ENCODE data around the gene DLG2. TPM values are rescaled to one million over a fixed set of nuclear protein-coding genes. Genes with fewer than 3 reads are reported as not detected.

Gene DLG2
- total RNA-seq, 4 donors from 2014 or later, result 6.5 to 14.6 (median 7.2) TPM

DNA sequence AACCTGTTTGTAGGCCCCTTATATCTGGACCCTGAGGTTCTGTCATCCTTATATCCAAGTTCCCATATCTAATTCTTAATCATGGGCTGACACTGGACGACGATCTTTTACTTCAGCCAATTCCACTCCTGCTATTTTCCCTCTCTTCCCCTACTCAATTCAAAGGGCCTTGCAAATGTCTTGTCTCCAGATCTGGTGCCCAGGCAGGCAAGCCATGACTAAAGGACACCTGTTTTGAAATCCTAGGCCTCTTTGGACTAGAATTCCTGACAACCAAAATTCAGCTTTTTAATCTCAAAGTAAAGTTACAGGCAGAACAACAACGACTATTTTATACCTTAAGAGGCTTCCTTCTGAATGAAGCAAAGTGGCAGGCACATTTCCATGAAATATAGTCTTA is 963.4 kb downstream of the DLG2 start:
- 85 to 87% methylated on average over 3 of the region's 3 CpGs for WGBS, 2 donors
- Histone ChIP-seq H3K27ac (no peak overlapping the region), H3K36me3 (no peaks in the 10 kb centered on the region), H3K4me1 (no peaks in the 10 kb centered on the region), H3K4me3 (no peak overlapping the region), H3K27me3 (no peaks in the 10 kb centered on the region), H3K9me3 (no peaks in the 10 kb centered on the region)
- no peak for DNase-seq (ENCODE audit: low spot score in 2 of 2)
- TF ChIP-seq POLR2A (IDR thresholded peaks at IDR 0.05) (no peak), EP300 (IDR thresholded peaks at IDR 0.05) (no peak)
- TF ChIP-seq, protein P1, sequence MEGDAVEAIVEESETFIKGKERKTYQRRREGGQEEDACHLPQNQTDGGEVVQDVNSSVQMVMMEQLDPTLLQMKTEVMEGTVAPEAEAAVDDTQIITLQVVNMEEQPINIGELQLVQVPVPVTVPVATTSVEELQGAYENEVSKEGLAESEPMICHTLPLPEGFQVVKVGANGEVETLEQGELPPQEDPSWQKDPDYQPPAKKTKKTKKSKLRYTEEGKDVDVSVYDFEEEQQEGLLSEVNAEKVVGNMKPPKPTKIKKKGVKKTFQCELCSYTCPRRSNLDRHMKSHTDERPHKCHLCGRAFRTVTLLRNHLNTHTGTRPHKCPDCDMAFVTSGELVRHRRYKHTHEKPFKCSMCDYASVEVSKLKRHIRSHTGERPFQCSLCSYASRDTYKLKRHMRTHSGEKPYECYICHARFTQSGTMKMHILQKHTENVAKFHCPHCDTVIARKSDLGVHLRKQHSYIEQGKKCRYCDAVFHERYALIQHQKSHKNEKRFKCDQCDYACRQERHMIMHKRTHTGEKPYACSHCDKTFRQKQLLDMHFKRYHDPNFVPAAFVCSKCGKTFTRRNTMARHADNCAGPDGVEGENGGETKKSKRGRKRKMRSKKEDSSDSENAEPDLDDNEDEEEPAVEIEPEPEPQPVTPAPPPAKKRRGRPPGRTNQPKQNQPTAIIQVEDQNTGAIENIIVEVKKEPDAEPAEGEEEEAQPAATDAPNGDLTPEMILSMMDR (IDR thresholded peaks at IDR 0.05), result no peak

GRCh38 chr11:84660257-84660977 is 966.7 kb downstream of the DLG2 start:
- Histone ChIP-seq H3K4me3 (no peak overlapping the region), H3K36me3 (no peaks in the 10 kb centered on the region), H3K27ac (no peak overlapping the region), H3K27me3 (no peaks in the 10 kb centered on the region), H3K4me1 (no peaks in the 10 kb centered on the region), H3K9me3 (no peaks in the 10 kb centered on the region)
- WGBS, 2 donors, result 98 to 99% methylated on average over 3 of the region's 3 CpGs
- TF ChIP-seq POLR2A (IDR thresholded peaks at IDR 0.05) (no peak), EP300 (IDR thresholded peaks at IDR 0.05) (no peak)
- TF ChIP-seq, protein P1 (IDR thresholded peaks at IDR 0.05), result no peak
- no peak for DNase-seq (ENCODE audit: low spot score in 2 of 2)

- H3K4me1 ChIP-seq, result no peaks in the 10 kb centered on the region
- H3K9me3 ChIP-seq, result no peaks in the 10 kb centered on the region
- no peak overlapping the region for H3K4me3 ChIP-seq
- no peak for DNase-seq (ENCODE audit: low spot score in 2 of 2)
- WGBS, 2 donors, result 28 to 34% methylated on average over 1 of the region's 1 CpG
- no peaks in the 10 kb centered on the region for H3K27me3 ChIP-seq
- TF ChIP-seq EP300 (IDR thresholded peaks at IDR 0.05), result no peak
- TF ChIP-seq, protein P1 (IDR thresholded peaks at IDR 0.05), result no peak
- no peak for TF ChIP-seq POLR2A (IDR thresholded peaks at IDR 0.05)
- H3K36me3 ChIP-seq, result no peaks in the 10 kb centered on the region
- no peak overlapping the region for H3K27ac ChIP-seq
These were observed 971.4 kb downstream of the DLG2 start for GRCh38 chr11:84655712-84656111.

- Histone ChIP-seq H3K4me1 (no peaks in the 10 kb centered on the region), H3K27ac (no peak overlapping the region), H3K36me3 (no peaks in the 10 kb centered on the region), H3K27me3 (no peaks in the 10 kb centered on the region), H3K9me3 (no peaks in the 10 kb centered on the region), H3K4me3 (no peak overlapping the region)
- 34 to 41% methylated on average over 5 of the region's 5 CpGs for WGBS, 2 donors
- TF ChIP-seq, protein P1 (IDR thresholded peaks at IDR 0.05), result no peak
- TF ChIP-seq POLR2A (IDR thresholded peaks at IDR 0.05) (no peak), EP300 (IDR thresholded peaks at IDR 0.05) (no peak)
- DNase-seq (ENCODE audit: low spot score in 2 of 2), result no peak
These were observed 978.7 kb downstream of the DLG2 start for GRCh38 chr11:84648471-84648870.

DNA sequence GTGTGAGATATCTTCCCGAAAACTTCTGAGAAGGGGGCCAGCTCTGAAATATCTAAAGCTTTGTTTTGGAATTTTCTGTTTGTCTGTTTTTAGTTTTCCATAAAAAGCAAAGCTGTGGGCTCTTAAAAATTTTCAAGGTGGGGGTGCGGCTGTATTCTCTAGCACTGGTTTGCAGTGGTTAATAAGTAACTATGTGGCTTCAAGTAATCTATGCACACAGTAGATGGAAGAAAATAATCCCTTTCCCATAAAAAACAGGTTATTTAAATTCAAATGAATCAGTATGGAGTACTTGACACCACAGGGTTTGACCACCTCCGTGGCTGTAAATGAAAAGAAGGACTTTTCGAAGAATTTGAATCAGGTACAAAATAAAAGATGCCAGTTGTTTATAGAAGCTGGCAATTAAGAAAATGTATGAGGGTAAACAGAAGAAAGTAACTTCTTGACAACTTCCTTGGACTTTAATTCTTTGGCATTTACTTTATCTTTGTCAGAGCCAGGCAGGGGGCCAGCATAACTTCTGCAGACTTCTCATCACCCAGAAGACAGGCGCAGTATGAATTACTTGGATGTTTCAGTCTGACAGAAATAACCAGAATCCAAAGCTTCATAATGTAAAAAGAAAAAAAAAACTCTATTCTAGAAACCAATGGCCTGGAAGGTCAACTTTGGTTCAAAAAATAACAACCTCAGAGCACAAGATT is 981.0 kb downstream of the DLG2 start:
- no peak for DNase-seq (ENCODE audit: low spot score in 2 of 2)
- Histone ChIP-seq H3K36me3 (no peaks in the 10 kb centered on the region), H3K27ac (no peak overlapping the region), H3K4me1 (no peaks in the 10 kb centered on the region), H3K4me3 (no peak overlapping the region), H3K27me3 (no peaks in the 10 kb centered on the region), H3K9me3 (no peaks in the 10 kb centered on the region)
- TF ChIP-seq POLR2A (IDR thresholded peaks at IDR 0.05) (no peak), EP300 (IDR thresholded peaks at IDR 0.05) (no peak)
- TF ChIP-seq, protein P1 (IDR thresholded peaks at IDR 0.05), result no peak
- WGBS, 2 donors, result 74 to 75% methylated on average over 5 of the region's 5 CpGs

Data from tibial nerve (tissue), 4 donors.